Jurkat, Clone E6-1 (cell line): ENCODE data around the gene ATN1.
A peak's percentile ranks its signal among the peaks of the same experiment; 100 is the strongest.

Experiments used
- DNase-seq: peaks from one replicate; pipeline ENCODE4 v3.0.0-alpha.2; 2011; ENCODE audit warnings: low read depth, low spot score
- H3K4me3 ChIP-seq: 2 replicates; pipeline ENCODE4 v1.5.1; 2011; ENCODE audit warnings: mild to moderate bottlenecking, low read length, control low read depth, moderate library complexity

Gene ATN1

DNA sequence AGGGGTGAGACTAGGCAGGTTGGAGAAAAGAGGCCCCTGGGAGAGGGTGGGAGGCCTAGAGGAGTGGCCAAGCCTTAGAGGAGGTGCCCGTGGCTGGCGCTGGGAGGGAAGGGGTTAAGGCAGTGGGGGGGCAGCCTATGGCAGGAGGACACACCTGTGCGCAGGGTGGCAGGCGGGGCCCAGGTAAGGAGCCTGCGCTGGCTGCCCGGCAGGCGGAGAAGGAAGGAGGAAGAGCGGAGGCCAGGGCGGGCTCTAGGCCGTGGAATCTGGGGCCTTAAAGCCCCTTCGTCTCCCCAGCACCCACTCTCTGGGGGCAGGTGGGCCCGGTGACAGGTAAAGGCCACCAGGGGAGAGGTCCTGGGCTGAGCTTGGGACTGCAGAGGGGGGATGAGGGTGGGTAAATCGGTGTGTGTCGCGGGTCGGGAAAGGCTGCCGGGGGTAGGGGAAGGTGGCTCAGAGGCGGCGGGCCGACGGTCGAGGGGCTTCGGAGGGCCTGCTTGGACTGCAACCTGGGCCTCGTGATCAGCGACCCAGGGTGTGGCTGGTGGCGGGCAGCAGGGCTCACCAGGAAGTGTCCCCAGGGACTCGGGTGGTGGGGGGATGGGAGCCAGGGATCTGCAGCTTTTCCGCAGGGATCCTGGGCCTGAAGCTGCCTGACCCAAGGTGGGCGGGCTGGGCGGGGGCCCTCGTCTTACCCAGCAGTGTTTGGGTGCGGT, 35.4 kb downstream of the ATN1 start:
- DNase-seq = no peak
- H3K4me3 ChIP-seq = no peak overlapping the region

DNA sequence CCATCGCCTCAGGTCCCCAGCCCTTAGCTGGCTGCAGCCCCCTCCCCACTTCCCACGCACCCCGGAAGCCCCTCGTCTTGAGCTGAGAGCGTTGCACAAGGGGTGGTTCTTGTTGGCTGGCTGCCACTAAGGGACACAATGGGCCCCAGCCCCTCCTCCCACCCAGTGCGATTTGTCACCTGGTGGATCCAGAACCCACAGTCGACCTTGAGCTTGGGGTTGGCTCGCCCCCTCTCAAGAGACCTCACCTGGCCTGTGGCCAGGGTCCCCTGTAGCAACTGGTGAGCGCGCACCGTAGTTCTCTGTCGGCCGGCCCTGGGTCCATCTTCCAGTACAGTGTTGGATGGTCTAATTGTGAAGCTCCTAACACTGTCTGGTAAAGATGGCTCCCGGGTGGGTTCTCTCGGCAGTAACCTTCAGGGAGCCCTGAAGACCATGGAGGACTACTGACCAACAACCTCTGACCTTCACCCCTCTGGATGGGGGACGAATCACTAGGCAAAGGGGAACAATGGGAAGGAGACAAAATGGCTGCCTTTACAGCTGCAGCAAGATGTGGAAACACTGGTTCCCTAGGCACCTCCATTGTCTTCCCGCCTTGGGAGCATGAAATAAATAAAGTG, 36.1 kb downstream of the ATN1 start:
- H3K4me3 ChIP-seq = no peak overlapping the region
- no peak for DNase-seq

GRCh38 chr12:6964605-6965025, 36.9 kb downstream of the ATN1 start:
- no peak for DNase-seq
- no peak overlapping the region for H3K4me3 ChIP-seq

DNA sequence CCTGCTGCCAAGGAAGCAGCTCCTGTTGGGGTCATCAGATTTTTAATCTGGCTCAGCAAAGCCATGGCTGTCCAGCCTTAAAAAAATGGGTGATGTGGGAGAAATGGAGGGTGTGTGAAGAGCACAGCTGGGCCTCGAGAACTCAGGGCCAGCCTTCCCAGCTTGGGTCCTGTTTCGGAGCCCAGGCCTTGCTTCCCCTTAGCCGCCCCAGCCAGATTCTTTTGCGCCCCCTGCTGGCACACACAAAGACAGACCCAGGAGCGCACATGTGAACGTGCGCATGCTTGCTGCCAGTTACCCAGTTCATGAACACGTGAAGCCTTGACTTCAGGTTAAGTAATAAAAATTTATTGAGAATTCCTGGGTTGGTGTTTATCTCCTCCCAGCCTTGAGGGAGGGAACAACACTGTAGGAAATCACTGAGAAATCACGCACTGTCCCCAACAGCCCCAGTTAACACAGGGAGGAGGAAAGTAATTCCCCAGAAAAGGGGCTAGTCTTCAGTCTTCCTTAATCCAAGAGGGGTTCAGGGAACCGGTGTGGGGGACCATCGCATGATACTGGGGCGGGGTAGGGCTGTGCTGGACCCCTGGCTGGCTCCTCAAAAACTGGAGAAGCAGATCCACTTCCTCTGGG, 37.4 kb downstream of the ATN1 start:
- H3K4me3 ChIP-seq = no peak overlapping the region
- DNase-seq = peak; percentile 82

DNA sequence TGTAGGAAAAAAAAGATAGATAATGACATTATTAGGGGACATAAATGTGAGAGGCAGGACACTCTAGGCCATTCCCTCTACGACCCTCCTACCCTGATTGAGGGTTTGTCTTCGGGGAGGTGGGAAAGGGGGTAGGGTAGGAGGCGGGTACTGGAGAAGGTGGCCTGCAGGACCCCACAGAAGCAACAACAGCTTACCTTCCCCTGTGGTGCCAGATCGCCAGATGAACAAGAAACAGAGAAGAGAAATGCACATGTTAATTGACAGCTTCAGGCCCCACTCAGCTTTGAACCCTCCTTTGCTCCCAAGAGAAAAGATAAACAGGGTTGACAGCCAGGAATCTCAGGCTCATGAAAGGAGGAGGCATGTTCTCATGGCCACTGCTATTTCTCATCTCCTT, 38.0 kb downstream of the ATN1 start:
- DNase-seq = no peak
- no peak overlapping the region for H3K4me3 ChIP-seq

GRCh38 chr12:6966351-6966750, 38.6 kb downstream of the ATN1 start:
- DNase-seq = peak; percentile 85

GRCh38 chr12:6967651-6968100, 39.9 kb downstream of the ATN1 start:
- DNase-seq = no peak
- no peak overlapping the region for H3K4me3 ChIP-seq

More at GRCh38 chr12:6966351-6966750, 38.6 kb downstream of the ATN1 start:
- no peak overlapping the region for H3K4me3 ChIP-seq

DNA sequence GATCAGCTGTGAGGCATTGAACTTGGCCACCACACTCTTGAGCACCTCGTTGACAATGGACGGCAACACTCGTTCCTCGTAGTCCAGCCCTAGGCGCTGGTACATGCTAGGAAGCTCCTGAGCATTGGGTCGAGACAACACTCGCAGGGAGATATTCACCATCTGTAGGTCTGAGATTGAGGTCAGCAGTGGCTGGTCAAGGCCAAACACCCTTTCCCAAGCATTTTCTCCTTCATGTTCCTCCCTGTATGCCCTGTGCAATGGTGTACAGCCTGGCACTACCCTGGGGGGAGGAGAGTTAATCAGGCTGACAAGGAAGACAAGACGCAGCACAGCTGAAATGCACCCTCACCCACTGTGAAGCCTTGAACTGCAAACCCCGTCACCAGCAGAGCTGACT, 40.7 kb downstream of the ATN1 start:
- DNase-seq = no peak
- H3K4me3 ChIP-seq = peak overlapping the region; percentile 72; the same call in 1 of the 2 replicates

DNA sequence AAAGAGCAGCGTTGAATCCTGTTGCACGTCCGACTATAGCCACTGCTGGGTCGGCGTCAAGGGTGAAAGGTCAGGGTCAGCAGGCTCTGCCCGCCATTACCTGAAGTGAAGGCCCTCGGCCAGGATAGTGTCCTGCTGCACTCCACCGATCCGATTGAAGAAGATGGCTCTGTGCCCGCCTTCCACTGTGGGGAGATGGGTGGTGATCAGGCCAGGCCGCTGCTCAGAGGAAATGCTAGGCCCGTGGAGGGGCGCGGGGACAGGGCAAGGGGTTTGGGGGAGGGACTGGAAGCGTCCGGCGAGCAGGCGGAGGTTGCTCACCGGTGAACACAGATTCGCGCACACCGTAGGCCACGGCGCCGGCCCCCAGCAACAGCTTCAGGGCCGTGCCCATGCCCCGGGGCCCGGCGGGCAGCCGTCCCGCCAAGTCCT, 42.4 kb downstream of the ATN1 start:
- DNase-seq = no peak
- peak overlapping the region; percentile 72 for H3K4me3 ChIP-seq

DNA sequence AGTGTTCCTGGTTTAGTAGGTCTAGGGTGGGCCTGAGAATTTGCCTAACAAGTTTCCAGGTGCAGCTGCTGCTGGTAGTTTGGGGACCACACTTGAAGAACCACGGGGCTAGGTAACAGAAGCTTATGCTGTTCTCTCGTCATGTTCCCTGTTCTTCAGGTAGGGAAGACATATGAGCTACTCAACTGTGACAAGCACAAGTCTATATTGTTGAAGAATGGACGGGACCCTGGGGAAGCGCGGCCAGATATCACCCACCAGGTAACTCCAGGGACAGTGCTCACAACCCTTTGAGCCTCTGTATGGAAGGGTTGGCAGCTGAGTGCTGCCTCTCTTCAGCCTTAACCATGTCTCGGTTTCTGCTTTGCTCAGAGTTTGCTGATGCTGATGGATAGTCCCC, 46.4 kb downstream of the ATN1 start:
- no peak overlapping the region for H3K4me3 ChIP-seq
- no peak for DNase-seq

DNA sequence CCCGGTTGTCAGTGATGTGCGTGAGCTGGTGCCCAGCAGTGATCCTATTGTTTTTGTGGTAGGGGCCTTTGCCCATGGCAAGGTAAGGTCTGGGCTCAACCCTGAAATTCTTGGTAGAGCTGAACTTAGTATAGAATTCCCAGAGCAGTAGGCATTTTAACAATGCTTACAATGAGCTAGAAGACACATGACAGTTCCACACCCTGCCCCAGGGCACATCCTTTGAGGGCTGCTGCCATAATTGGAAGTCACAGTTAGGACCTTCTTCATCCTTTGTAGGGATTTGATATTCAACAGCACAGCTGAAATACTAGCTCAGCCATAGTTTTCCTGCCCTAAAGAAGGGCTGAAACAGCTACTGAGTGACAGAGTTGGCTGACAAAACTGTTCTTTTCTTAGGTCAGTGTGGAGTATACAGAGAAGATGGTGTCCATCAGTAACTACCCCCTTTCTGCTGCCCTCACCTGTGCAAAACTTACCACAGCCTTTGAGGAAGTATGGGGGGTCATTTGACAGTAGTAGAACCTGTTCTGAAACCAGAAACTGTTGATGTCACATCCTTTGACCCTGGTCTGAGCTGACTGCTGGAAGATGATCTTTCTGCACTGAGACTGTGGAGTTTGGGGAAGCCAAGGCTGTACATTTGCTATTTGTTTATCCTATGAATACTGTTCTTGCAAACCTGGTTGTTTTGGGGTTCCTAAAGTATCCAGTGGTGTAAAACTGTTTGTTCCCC, 47.7 kb downstream of the ATN1 start:
- H3K4me3 ChIP-seq = no peak overlapping the region
- DNase-seq = no peak

- no peak for DNase-seq
Measured at GRCh38 chr12:6977653-6978052, 49.9 kb downstream of the ATN1 start.

DNA sequence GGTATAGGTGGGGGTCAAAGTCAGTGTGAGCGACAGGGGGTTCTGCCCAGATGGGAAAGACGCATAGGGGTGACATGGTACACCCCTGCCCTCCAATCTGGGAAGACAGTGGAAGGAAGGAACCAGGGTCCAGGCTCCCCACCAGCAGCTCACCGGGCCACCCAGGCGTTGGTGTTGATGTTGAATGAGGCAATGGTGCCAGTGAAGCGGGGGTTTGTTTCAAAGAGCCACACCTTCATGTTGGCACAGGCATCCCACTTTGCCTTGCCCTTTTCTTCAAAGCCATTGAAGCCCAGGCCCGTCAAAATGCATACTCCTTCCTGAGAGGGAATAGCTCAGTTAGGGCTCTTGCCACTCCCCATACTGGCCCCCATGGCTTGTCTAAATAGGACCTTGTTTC, 50.4 kb downstream of the ATN1 start:
- H3K4me3 ChIP-seq = no peak overlapping the region
- no peak for DNase-seq

More at GRCh38 chr12:6977653-6978052, 49.9 kb downstream of the ATN1 start:
- no peak overlapping the region for H3K4me3 ChIP-seq

DNA sequence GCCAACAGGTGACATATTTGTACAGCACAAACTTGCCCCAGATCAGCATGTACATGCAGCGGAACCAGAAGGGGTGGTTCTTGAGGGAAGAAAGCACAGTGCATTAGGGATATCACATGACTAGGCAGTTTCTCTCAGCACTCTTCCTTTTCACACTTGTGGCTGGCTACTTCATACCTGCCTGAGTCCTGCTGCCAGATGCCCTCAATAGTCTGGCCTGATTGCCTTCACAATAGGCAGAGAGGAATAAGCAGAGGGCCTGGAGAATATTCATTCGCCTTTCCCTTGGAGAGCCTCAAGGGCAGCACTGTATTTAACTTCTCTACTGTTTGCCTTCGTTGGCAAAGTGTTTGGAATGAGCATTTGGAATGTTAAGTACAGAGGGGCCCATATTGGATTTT, 50.9 kb downstream of the ATN1 start:
- no peak overlapping the region for H3K4me3 ChIP-seq
- DNase-seq = no peak

GRCh38 chr12:6979021-6979420, 51.3 kb downstream of the ATN1 start:
- H3K4me3 ChIP-seq = no peak overlapping the region
- DNase-seq = no peak

DNA sequence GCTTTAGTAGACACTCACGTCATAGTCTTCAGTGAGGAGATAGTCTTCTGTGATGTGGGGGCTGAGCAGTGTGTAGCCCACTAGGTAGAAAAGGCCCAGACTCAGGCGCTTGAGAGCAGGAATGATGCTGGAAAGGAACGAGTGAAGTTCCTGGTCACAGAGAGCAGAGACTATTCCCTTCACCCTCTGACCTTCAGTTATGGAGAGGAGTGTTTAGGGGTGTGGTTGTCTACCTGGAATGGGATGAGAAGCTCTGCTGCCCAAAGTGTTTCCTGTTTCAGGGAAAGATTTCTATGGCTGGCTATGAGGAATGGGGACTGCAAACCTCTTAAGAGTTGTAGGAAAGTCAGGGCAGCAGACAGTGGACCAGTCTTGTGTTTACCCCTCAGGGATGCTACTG, 51.7 kb downstream of the ATN1 start:
- no peak overlapping the region for H3K4me3 ChIP-seq
- no peak for DNase-seq

DNA sequence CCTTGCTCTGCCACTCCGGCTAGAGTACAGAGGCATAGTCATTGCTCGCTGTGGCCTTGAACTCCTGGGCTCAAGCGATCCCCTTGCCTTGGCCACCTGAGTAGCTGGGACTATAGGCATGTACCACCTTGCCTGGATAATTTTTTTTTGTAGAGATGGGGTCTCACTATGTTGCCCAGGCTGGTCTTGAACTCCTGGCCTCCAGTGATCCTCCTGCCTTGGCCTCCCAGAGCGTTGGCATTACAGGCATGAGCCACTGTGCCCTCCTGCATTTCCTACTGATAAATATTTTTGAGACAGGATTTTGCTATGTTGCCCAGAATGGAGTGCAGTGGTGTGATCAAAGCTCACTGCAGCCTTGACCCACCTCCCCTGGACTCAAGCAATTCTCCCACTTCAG, 52.3 kb downstream of the ATN1 start:
- no peak for DNase-seq
- no peak overlapping the region for H3K4me3 ChIP-seq

- H3K4me3 ChIP-seq = no peak overlapping the region
- no peak for DNase-seq
Measured at GRCh38 chr12:6980740-6981139, 53.0 kb downstream of the ATN1 start.

GRCh38 chr12:6981152-6982052, 53.6 kb downstream of the ATN1 start:
- no peak overlapping the region for H3K4me3 ChIP-seq
- no peak for DNase-seq
